HG02970 (cell line): ENCODE measurements around the gene MRPS11.
"Not testable (repeated sequence)": the region's sequence is repeated elsewhere in the genome, so short reads cannot be mapped to it uniquely, and the experiment has no call there.

Source experiments
- ATAC-seq: cut with Tn5 transposase; IDR thresholded peaks from one replicate; pipeline ENCODE4 v1.9.1; 2021; ENCODE audit warnings: mild to moderate bottlenecking, moderate library complexity, moderate number of reproducible peaks; ENCODE audit not compliant: unreplicated experiment, low FRiP score

The MRPS11 gene

GRCh38 chr15:88487796-88488523, 20.5 kb downstream of the MRPS11 start:
- ATAC-seq = no peak

- no peak for ATAC-seq
Observed at GRCh38 chr15:88489321-88489720, 21.8 kb downstream of the MRPS11 start.

- ATAC-seq = no peak
Observed at GRCh38 chr15:88490036-88490435, 22.5 kb downstream of the MRPS11 start.

DNA sequence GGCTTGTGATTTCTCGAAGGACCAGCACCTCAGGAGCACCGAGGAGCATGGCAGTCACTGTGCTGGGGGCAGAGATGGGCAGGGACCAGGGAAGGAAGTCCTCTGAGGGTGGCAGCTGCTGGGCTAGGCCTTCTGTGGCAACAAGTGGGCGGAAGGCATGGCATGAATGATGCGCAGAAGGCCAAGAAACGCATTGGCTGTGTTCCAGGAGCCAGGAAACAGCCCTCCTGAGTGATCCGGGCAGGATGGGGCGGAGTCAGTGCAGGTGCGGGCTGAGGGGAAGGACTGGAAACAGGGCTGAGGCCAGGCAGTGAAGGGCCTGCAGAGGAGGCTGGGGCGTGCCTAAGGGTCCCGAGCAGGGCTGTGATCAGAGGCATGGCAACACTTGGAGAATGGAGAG, 23.6 kb downstream of the MRPS11 start:
- no peak for ATAC-seq

GRCh38 chr15:88493844-88494243, 26.3 kb downstream of the MRPS11 start:
- no peak for ATAC-seq

GRCh38 chr15:88497109-88497765, 29.7 kb downstream of the MRPS11 start:
- ATAC-seq = no peak

DNA sequence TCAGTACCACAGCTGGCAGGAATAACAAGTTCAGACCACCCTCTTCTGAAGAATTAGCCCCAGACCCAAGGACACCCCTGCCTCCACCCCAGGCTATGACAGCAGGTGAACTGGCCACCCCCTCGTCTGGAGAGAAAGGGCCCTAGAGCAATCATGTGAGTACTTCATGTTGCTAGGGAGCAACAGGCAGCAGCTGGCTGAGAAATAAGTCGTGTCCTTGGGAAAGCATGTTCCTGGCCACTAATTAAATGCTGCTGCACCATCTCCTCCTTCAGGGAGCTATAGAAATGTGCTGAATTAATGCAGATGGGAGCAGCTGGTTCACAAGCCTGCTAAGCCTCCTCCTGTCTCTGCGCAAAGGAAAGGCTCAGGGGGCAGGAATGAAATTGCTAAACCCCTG, 31.5 kb downstream of the MRPS11 start:
- ATAC-seq = no peak

- no peak for ATAC-seq
Observed at GRCh38 chr15:88504445-88504844, 36.9 kb downstream of the MRPS11 start.

- no peak for ATAC-seq
Observed at GRCh38 chr15:88505721-88506120, 38.2 kb downstream of the MRPS11 start.

- ATAC-seq = no peak
Observed at GRCh38 chr15:88506628-88507027, 39.1 kb downstream of the MRPS11 start.

GRCh38 chr15:88509321-88509720, 41.8 kb downstream of the MRPS11 start:
- no peak for ATAC-seq

- ATAC-seq = no peak
Observed at GRCh38 chr15:88509964-88510363, 42.5 kb downstream of the MRPS11 start.

DNA sequence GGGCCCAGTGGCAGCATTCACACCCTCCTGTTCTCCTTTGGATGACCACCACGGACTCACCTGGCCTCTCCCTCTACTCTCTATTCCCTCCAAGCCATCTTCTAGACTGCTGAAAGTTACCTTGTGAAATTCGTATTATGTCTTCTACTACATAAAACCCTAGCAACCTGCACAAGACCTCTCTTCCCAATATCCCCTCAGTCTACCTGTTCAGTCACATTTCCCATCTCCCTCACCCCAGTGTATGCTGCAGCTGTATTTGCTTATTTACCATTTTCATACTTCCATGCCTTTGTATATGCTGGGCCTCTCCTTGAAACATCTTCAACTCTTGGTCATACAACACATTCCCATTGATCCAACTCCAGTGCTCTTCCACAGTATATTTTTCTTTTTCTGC, 43.7 kb downstream of the MRPS11 start:
- ATAC-seq = no peak

DNA sequence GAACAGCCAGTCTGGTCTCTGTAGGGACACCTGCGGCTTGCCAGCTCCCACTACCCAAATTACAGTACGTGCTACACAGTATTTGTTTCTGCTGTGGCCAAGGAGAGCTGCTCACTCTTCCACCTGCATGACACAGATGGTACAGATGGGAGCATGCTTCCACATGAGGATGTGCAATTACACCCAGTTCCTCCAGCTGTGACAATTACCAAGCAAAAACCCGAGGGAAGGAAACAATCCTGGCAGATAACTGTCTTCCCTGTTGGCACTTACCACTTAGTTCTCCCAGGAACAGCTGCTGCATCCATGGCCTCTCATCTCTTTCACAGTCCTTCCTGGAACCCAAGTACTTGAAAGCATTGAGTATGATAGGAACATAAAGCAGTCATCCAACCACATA, 44.6 kb downstream of the MRPS11 start:
- no peak for ATAC-seq

DNA sequence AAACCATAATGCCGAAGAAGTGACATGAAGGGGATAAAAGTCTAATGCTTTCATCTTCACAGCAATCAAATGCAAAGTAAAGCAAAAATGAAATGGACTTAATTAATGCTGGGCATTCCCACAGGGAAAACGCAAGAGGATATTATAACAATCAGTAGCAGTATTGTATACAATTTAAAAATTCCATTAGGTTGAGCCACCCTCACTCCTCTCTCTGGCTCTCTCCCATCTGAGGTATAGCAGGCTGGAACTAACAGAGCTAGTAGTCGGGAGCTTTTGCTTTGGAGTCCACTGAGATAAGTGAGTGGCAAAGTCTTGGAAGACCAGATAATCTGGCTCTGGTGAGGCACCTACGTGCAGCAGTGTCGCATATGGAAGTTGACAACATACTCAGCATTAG, 45.1 kb downstream of the MRPS11 start:
- ATAC-seq = no peak

GRCh38 chr15:88513195-88513594, 45.7 kb downstream of the MRPS11 start:
- no peak for ATAC-seq

- ATAC-seq = no peak
Observed at GRCh38 chr15:88518903-88519302, 51.4 kb downstream of the MRPS11 start.

DNA sequence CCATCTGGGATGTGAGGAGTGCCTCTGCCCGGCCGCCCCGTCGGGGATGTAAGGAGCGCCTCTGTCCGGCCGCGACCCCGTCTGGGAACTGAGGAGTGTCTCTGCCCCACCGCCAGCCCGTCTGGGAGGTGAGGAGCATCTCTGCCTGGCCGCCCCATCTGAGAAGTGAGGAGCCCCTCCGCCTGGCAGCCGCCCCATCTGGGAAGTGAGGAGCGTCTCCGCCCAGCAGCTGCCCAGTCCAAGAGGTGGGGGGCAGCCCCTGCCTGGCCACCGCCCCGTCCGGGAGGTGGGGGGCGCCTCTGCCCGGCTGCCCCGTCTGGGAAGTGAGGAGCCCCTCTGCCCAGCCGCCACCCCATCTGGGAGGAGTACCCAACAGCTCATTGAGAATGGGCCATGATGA, 56.6 kb downstream of the MRPS11 start:
- not testable (repeated sequence) for ATAC-seq

DNA sequence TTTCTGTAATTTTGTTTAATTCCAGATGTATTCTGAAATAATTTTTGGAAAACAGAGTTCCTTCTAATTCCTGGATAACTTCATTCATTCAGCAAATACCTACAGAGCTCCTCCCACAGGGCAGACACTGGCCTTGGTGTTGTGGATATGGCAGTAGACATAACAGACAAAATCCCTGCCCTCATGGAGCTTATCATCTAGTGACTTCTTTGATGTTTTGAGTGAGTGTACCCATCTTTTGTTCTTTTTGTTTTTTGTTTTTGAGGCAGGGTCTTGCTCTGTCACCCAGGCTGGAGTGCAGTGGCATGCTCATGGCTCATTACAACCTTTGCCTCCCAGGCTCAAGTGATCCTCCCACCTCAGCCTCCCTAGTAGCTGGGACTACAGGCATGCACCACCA, 57.9 kb downstream of the MRPS11 start:
- ATAC-seq = no peak

GRCh38 chr15:88526247-88526879, 58.9 kb downstream of the MRPS11 start:
- ATAC-seq = no peak

GRCh38 chr15:88529021-88529630, 61.6 kb downstream of the MRPS11 start:
- no peak for ATAC-seq
